Smooth muscle cell (in vitro differentiated cells): ENCODE results near the gene GRHL1. TPM values are rescaled to one million over a fixed set of nuclear protein-coding genes. Genes with fewer than 3 reads are reported as not detected.

Experiments used
- DNase-seq: peaks from one replicate; lab custom pipeline; 2025; ENCODE audit not compliant: unreplicated experiment; lab: John Stamatoyannopoulos, UW
- H2AFZ ChIP-seq: fragments of 200-600 bp; sonication (generic); 2 replicates; pipeline ENCODE4 v1.6.0; 2016; ENCODE audit warnings: antibody characterized with exemption, low read depth, mild to moderate bottlenecking
- H3F3A ChIP-seq: fragments of 200-600 bp; sonication (generic); 2 replicates; pipeline ENCODE4 v1.6.0; 2017; ENCODE audit warnings: antibody characterized with exemption, low read depth
- H3K27ac ChIP-seq: fragments of 200-600 bp; sonication (generic); 2 replicates; pipeline ENCODE4 v1.5.1; 2016; ENCODE audit warnings: low read depth, mild to moderate bottlenecking
- H3K27me3 ChIP-seq: fragments of 200-600 bp; sonication (generic); 2 replicates; pipeline ENCODE4 v1.6.1; 2016; ENCODE audit warnings: low read depth, mild to moderate bottlenecking
- H3K36me3 ChIP-seq: fragments of 200-600 bp; sonication (generic); 2 replicates; pipeline ENCODE4 v1.5.1; 2016; ENCODE audit warnings: low read depth
- H3K4me1 ChIP-seq: fragments of 200-600 bp; sonication (generic); 2 replicates; pipeline ENCODE4 v1.5.1; 2016; ENCODE audit warnings: low read depth
- H3K4me2 ChIP-seq: fragments of 200-600 bp; sonication (generic); 2 replicates; pipeline ENCODE4 v1.6.0; 2016; ENCODE audit warnings: mild to moderate bottlenecking
- H3K4me3 ChIP-seq: fragments of 200-600 bp; sonication (generic); 2 replicates; pipeline ENCODE4 v1.5.1; 2016; ENCODE audit warnings: mild to moderate bottlenecking
- H3K79me2 ChIP-seq: fragments of 200-600 bp; sonication (generic); 2 replicates; pipeline ENCODE4 v1.6.0; 2016; ENCODE audit warnings: low read depth, mild to moderate bottlenecking
- H3K9ac ChIP-seq: fragments of 200-600 bp; sonication (generic); 2 replicates; pipeline ENCODE4 v1.6.0; 2016; ENCODE audit warnings: low read depth
- H3K9me3 ChIP-seq: fragments of 200-600 bp; sonication (generic); replicated peaks from 2 replicates; pipeline ENCODE4 v1.5.1; 2016; ENCODE audit warnings: low read depth
- H4K20me1 ChIP-seq: fragments of 200-600 bp; sonication (generic); 2 replicates; pipeline ENCODE4 v1.6.0; 2016; ENCODE audit warnings: low read depth
- CTCF ChIP-seq: fragments of 200-600 bp; sonication (generic); IDR thresholded peaks from 2 replicates; pipeline ENCODE4 v1.5.1; 2017; ENCODE audit warnings: borderline replicate concordance, mild to moderate bottlenecking, antibody characterized with exemption; ENCODE audit not compliant: insufficient read depth, poor library complexity, severe bottlenecking
- WGBS: methylation state at CpG from one replicate; pipeline ENCODE4 v1.1.7; 2016; ENCODE audit warnings: low lambda C conversion rate; 5-methylcytosine and 5-hydroxymethylcytosine counted together
- polyA plus RNA-seq: library from polyadenylated mRNA; unstranded; fragments of >200 nt; fragmentation: Nextera tagmentation; extraction: Ambion mirVana; gene quantifications from 2 replicates; pipeline ENCODE4 v1.2.1, GENCODE V29; 2016
- total RNA-seq: library from RNA; depleted of rRNA; stranded (reverse); fragments of >200 nt; gene quantifications from 2 replicates; pipeline ENCODE4 v1.2.3, GENCODE V29; 2014

GRHL1 gene
- total and polyA plus RNA-seq, 2 experiments from 2014 or later: 2.0 to 26.8 TPM

GRCh38 chr2:9941196-9941995 lies 10.1 kb upstream of the GRHL1 start:
- H3K4me1 ChIP-seq: peaks cover 9% of the 10 kb centered on the region
- H2AFZ ChIP-seq: peak overlapping the region; percentile 51
- no peaks in the 10 kb centered on the region for H3F3A ChIP-seq
- 55% methylated on average over 13 of the region's 13 CpGs for WGBS
- H3K4me3 ChIP-seq: no peak overlapping the region
- no peaks in the 10 kb centered on the region for H3K9me3 ChIP-seq
- H4K20me1 ChIP-seq: no peaks in the 10 kb centered on the region
- H3K36me3 ChIP-seq: no peaks in the 10 kb centered on the region
- TF ChIP-seq CTCF: no peak
- no peaks in the 10 kb centered on the region for H3K79me2 ChIP-seq
- H3K27me3 ChIP-seq: no peaks in the 10 kb centered on the region
- peak overlapping the region; percentile 87 for H3K27ac ChIP-seq
- H3K9ac ChIP-seq: peak overlapping the region; percentile 53
- DNase-seq: no peak
- peak overlapping the region; percentile 58 for H3K4me2 ChIP-seq

GRCh38 chr2:9941996-9942390 lies 9.5 kb upstream of the GRHL1 start:
- Histone ChIP-seq H4K20me1 (no peaks in the 10 kb centered on the region), H3K4me2 (no peak overlapping the region), H3K27ac (no peak overlapping the region), H3K4me1 (peaks cover 9% of the 10 kb centered on the region), H3F3A (no peaks in the 10 kb centered on the region), H3K79me2 (no peaks in the 10 kb centered on the region), H3K9ac (no peak overlapping the region), H2AFZ (no peak overlapping the region), H3K27me3 (no peaks in the 10 kb centered on the region), H3K4me3 (no peak overlapping the region), H3K36me3 (no peaks in the 10 kb centered on the region), H3K9me3 (no peaks in the 10 kb centered on the region)
- TF ChIP-seq CTCF: no peak
- DNase-seq: no peak
- WGBS: 69% methylated on average over 6 of the region's 6 CpGs

- H4K20me1 ChIP-seq: no peaks in the 10 kb centered on the region
- H3K27me3 ChIP-seq: no peaks in the 10 kb centered on the region
- TF ChIP-seq CTCF: no peak
- no peak for DNase-seq
- H2AFZ ChIP-seq: no peak overlapping the region
- H3K4me3 ChIP-seq: no peak overlapping the region
- no peaks in the 10 kb centered on the region for H3K36me3 ChIP-seq
- H3K4me2 ChIP-seq: no peak overlapping the region
- 89% methylated on average over 3 of the region's 3 CpGs for WGBS
- H3F3A ChIP-seq: no peaks in the 10 kb centered on the region
- H3K4me1 ChIP-seq: peaks cover 9% of the 10 kb centered on the region
- no peaks in the 10 kb centered on the region for H3K9me3 ChIP-seq
- H3K79me2 ChIP-seq: no peaks in the 10 kb centered on the region
- H3K9ac ChIP-seq: no peak overlapping the region
- H3K27ac ChIP-seq: no peak overlapping the region
Measured at GRCh38 chr2:9944330-9944758, 7.1 kb upstream of the GRHL1 start.

GRCh38 chr2:9945596-9945995 lies 5.9 kb upstream of the GRHL1 start:
- no peaks in the 10 kb centered on the region for H3F3A ChIP-seq
- no peak overlapping the region for H3K9ac ChIP-seq
- H4K20me1 ChIP-seq: no peaks in the 10 kb centered on the region
- 81% methylated on average over 7 of the region's 7 CpGs for WGBS
- no peak overlapping the region for H3K4me2 ChIP-seq
- H3K36me3 ChIP-seq: no peaks in the 10 kb centered on the region
- H3K9me3 ChIP-seq: no peaks in the 10 kb centered on the region
- H2AFZ ChIP-seq: no peak overlapping the region
- no peak for TF ChIP-seq CTCF
- DNase-seq: no peak
- no peak overlapping the region for H3K27ac ChIP-seq
- no peak overlapping the region for H3K4me3 ChIP-seq
- no peaks in the 10 kb centered on the region for H3K79me2 ChIP-seq
- H3K4me1 ChIP-seq: peaks cover 5% of the 10 kb centered on the region
- H3K27me3 ChIP-seq: no peaks in the 10 kb centered on the region
